Kidney epithelial cell (primary cell): Measurements from ENCODE around the gene NSUN3. TPM values are rescaled to one million over a fixed set of nuclear protein-coding genes. Genes with fewer than 3 reads are reported as not detected.
"Not testable (repeated sequence)": the region's sequence is repeated elsewhere in the genome, so short reads cannot be mapped to it uniquely, and the experiment has no call there.

ENCODE experiments used
- DNase-seq: peaks from one replicate; pipeline ENCODE4 v3.0.0-alpha.2; 2010; ENCODE audit warnings: low read depth
- H3K27me3 ChIP-seq: 2 replicates; pipeline ENCODE4 v1.6.0; 2011; ENCODE audit warnings: low read length; ENCODE audit not compliant: control insufficient read depth, insufficient read depth
- H3K36me3 ChIP-seq: 2 replicates; pipeline ENCODE4 v1.5.1; 2011; ENCODE audit warnings: low read length; ENCODE audit not compliant: control insufficient read depth, insufficient read depth
- H3K4me3 ChIP-seq: 2 replicates; pipeline ENCODE4 v1.5.1; 2011; ENCODE audit warnings: low read depth, mild to moderate bottlenecking, control low read depth, low read length
- total RNA-seq: library from RNA; depleted of rRNA; stranded (reverse); fragments of >200 nt; gene quantifications from 2 replicates; pipeline ENCODE4 v1.2.3, GENCODE V29; 2015
- TF ChIP-seq, protein P1 (sequence below): IDR thresholded peaks from 2 replicates; pipeline ENCODE4 v1.5.1; 2011; ENCODE audit warnings: mild to moderate bottlenecking, moderate library complexity, low read length, control low read depth, inconsistent platforms; ENCODE audit not compliant: insufficient read depth, poor library complexity, severe bottlenecking

Gene NSUN3
- total RNA-seq, 1 donor from 2014 or later = 6.8 TPM

DNA sequence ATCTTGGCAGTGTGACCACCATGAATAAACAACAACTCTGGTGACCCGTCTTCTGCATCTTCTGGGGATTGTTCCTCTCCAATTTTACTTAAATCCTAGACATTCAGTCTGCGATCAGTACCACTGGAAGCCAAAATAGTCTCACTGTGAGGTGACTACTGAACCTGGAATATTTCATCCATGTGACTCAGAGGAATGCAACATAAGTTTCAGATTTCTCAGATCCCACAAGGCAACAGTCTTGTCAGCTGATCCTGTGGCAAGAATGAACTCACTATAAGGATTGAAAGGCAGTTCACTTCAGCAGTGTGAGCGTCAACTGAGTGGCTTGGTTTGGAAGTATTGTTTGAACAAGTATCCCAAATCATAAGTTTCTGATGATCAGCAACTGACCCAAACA, 13.2 kb downstream of the NSUN3 start:
- TF ChIP-seq, protein P1, sequence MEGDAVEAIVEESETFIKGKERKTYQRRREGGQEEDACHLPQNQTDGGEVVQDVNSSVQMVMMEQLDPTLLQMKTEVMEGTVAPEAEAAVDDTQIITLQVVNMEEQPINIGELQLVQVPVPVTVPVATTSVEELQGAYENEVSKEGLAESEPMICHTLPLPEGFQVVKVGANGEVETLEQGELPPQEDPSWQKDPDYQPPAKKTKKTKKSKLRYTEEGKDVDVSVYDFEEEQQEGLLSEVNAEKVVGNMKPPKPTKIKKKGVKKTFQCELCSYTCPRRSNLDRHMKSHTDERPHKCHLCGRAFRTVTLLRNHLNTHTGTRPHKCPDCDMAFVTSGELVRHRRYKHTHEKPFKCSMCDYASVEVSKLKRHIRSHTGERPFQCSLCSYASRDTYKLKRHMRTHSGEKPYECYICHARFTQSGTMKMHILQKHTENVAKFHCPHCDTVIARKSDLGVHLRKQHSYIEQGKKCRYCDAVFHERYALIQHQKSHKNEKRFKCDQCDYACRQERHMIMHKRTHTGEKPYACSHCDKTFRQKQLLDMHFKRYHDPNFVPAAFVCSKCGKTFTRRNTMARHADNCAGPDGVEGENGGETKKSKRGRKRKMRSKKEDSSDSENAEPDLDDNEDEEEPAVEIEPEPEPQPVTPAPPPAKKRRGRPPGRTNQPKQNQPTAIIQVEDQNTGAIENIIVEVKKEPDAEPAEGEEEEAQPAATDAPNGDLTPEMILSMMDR = no peak
- DNase-seq = peak; percentile 4
- no peaks in the 10 kb centered on the region for H3K27me3 ChIP-seq
- no peaks in the 10 kb centered on the region for H3K36me3 ChIP-seq
- no peak overlapping the region for H3K4me3 ChIP-seq

- H3K4me3 ChIP-seq, H3K36me3 ChIP-seq, H3K27me3 ChIP-seq, DNase-seq: not testable (repeated sequence)
Observed at GRCh38 chr3:94080552-94080951, 17.7 kb downstream of the NSUN3 start.

- H3K36me3 ChIP-seq = no peaks in the 10 kb centered on the region
- H3K27me3 ChIP-seq = no peaks in the 10 kb centered on the region
- DNase-seq = no peak
- no peak overlapping the region for H3K4me3 ChIP-seq
- TF ChIP-seq, protein P1 = no peak
Observed at GRCh38 chr3:94081884-94082283, 19.0 kb downstream of the NSUN3 start.

GRCh38 chr3:94082391-94082937, 19.6 kb downstream of the NSUN3 start:
- Histone ChIP-seq H3K36me3 (no peaks in the 10 kb centered on the region), H3K27me3 (no peaks in the 10 kb centered on the region), H3K4me3 (no peak overlapping the region)
- TF ChIP-seq, protein P1 = no peak
- DNase-seq = peak; percentile 4

DNA sequence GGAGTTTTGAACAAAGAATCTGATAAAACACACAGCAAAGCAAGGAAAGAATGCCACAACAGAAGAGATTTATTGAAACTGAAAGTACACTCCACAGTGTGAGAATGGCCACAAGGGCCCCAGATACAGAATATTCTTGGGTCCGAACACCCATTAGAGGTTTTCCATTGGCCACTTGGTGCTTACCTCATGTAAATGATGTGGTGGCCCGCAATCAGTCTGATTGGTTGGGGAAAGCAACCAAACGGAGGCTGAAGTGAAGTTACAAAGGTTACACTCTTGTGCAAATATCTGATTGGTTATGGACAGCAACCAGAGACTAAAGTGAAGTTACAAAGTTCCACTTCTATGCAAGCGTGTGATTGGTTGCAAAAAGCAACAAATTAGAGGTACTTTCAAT, 20.4 kb downstream of the NSUN3 start:
- Histone ChIP-seq H3K36me3 (no peaks in the 10 kb centered on the region), H3K4me3 (no peak overlapping the region), H3K27me3 (no peaks in the 10 kb centered on the region)
- TF ChIP-seq, protein P1 = no peak
- no peak for DNase-seq

GRCh38 chr3:94089126-94089525, 26.3 kb downstream of the NSUN3 start:
- Histone ChIP-seq H3K27me3 (no peaks in the 10 kb centered on the region), H3K4me3 (no peak overlapping the region), H3K36me3 (no peaks in the 10 kb centered on the region)
- no peak for DNase-seq
- TF ChIP-seq, protein P1 = no peak

DNA sequence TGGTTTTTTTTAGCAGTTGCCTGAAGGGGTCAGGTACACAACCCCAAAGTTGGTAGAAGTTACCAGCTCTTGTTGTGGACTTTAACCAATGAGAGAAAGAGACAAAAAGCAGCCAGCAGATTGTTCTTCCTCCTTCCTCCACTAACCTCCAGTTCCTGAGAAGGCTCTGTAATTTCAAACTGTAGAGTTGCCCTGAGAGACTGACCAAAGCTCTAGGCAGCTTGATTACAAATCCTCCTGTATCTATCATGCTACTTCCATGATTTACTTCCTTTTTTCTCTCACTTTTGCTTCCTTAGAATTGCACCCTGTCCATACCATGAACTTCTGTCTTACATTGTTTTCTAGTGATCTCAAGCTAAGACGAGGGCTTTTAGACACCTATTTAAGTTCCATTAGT, 29.2 kb downstream of the NSUN3 start:
- peaks cover 1% of the 10 kb centered on the region for H3K36me3 ChIP-seq
- H3K27me3 ChIP-seq = no peaks in the 10 kb centered on the region
- H3K4me3 ChIP-seq = no peak overlapping the region
- no peak for DNase-seq
- TF ChIP-seq, protein P1 = no peak
